Esophagus (tissue), 2 donors: Measurements from ENCODE around the gene ANXA6. TPM values are rescaled to one million over a fixed set of nuclear protein-coding genes. Genes with fewer than 3 reads are reported as not detected.

ENCODE experiments used
- H3K27ac ChIP-seq, 2 donors: one replicate each; pipeline ENCODE4 v1.5.1; 2013; ENCODE audit warnings: low read depth in 2 of 2, mild to moderate bottlenecking in 2 of 2, inconsistent platforms in 1 of 2, low read length in 1 of 2, moderate library complexity in 1 of 2
- H3K27me3 ChIP-seq, 2 donors: one replicate each; pipeline ENCODE4 v1.6.1; 2013; ENCODE audit warnings: low read length in 2 of 2, control low read depth in 1 of 2, mild to moderate bottlenecking in 1 of 2; ENCODE audit not compliant: insufficient read depth in 2 of 2, control insufficient read depth in 1 of 2
- H3K36me3 ChIP-seq, 2 donors: one replicate each; pipeline ENCODE4 v1.6.1; 2013; ENCODE audit warnings: low read length in 1 of 2; ENCODE audit not compliant: control insufficient read depth in 2 of 2, insufficient read depth in 2 of 2
- H3K4me1 ChIP-seq, 2 donors: one replicate each; pipeline ENCODE4 v1.6.1; 2013; ENCODE audit warnings: low read length in 1 of 2; ENCODE audit not compliant: control insufficient read depth in 2 of 2, insufficient read depth in 2 of 2
- H3K4me3 ChIP-seq, 2 donors: one replicate each; pipeline ENCODE4 v1.5.1; 2013; ENCODE audit warnings: low read length in 2 of 2, mild to moderate bottlenecking in 2 of 2, low read depth in 1 of 2, moderate library complexity in 1 of 2
- H3K9me3 ChIP-seq, 2 donors: one replicate each; pipeline ENCODE4 v1.6.1; 2013; ENCODE audit warnings: mild to moderate bottlenecking in 2 of 2, low read depth in 1 of 2, low read length in 1 of 2, moderate library complexity in 1 of 2; ENCODE audit not compliant: control insufficient read depth in 2 of 2, insufficient read depth in 1 of 2
- WGBS, 2 donors: extraction: QIAGEN DNeasy Blood & Tissue Kit; methylation state at CpG; one replicate each; pipeline ENCODE4 v1.1.7; 2013; 5-methylcytosine and 5-hydroxymethylcytosine counted together
- polyA plus RNA-seq, 2 donors: library from polyadenylated mRNA; stranded (reverse); fragments of 200-250 nt; gene quantifications; one replicate each; pipeline ENCODE4 v1.2.3, GENCODE V29; 2013
- donor health status: healthy with polysubstance abuse.
- donor health status: Bipolar disorder and iron deficiency.

The ANXA6 gene
- polyA plus RNA-seq, 2 donors: 10.7 to 23.2 TPM

DNA sequence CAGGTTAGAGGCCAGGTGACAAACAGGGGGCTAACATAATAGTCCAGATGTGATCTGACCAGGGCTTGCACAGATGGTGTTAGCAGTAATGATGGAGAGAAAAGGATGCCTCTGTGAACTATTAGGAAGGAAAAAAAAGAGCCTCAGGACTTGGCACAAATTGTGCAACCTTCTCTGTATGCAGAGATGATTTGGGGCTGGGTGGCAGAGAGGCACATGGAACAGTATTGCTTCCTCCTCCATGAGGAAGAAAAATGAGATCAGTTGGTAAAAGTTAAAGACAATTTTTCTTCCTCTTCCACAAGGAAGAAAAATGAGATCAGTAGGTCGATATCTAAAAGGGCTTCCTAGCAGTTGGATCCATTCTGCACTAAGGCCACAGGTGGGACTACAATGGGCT lies 13.9 kb upstream of the ANXA6 start:
- WGBS, 2 donors: 68 to 74% methylated on average over 1 of the region's 1 CpG
- H3K27me3 ChIP-seq: no peaks in the 10 kb centered on the region

DNA sequence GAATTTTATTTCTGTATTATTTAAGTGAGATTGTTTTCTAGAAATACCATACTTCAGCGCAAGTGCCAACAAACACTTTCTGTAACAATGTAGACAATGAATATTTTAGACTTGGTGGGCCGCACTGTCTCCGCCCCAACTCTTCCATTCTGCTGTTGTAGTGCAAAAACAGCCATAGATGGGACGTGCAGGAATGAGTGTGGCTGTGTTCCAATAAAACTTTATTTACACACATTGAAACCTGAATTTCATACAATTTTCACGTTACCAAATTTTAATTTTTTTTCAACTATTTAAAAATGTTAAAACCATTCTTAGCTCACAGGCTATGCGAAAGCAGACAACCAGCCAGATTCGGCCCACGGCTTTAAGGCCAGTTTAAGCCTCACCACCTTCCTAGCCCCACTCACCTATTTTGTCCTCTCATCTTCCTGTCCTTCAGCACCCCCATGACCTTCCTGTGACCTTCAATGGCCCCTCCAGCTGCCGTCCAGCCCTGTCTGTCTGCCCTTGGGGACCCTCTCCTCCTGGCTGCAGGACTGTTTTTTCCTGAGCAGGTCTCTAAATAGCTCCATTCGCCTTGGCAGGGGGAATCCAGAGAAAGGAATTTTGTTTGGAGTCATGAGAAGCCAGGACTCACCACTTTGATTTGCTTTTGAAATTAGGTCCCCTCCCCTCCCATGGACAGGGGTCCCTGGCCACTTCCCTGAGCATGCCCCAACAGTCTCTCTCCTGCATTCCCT lies 11.2 kb upstream of the ANXA6 start:
- Histone ChIP-seq H3K27me3 (no peaks in the 10 kb centered on the region), H3K9me3 (no peaks in the 10 kb centered on the region), H3K4me3 (no peak overlapping the region), H3K27ac (no peak overlapping the region), H3K4me1 (peaks cover 0 to 2% of the 10 kb centered on the region in 2 donors), H3K36me3 (no peaks in the 10 kb centered on the region)
- 68 to 83% methylated on average over 10 of the region's 10 CpGs for whole genome bisulfite sequencing, 2 donors

More for the DNA sequence above, 13.9 kb upstream of the ANXA6 start:
- Histone ChIP-seq H3K4me1 (peaks cover 0 to 3% of the 10 kb centered on the region in 2 donors), H3K4me3 (no peak overlapping the region), H3K27ac (no peak overlapping the region), H3K9me3 (no peaks in the 10 kb centered on the region), H3K36me3 (no peaks in the 10 kb centered on the region)

DNA sequence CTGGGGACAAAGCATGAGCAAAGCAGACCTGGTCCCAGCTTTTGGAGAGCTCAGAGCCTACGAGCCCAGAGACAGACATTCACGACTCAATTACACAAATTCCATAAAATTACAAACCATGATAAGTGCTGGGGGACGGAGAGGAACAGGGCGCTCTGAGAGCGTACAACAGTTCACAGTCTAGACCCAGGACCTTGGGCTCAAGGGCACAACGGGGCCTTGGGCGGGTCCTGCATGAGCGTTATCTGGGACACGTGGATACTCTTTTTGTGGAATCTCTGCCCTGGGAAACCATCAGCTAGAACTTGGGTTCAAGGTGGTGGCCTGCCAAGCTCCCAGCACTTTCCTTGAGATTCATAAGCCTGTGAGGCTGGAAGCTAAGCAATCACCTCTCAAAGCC lies 9.4 kb upstream of the ANXA6 start:
- Histone ChIP-seq H3K36me3 (no peaks in the 10 kb centered on the region), H3K4me1 (no peaks in the 10 kb centered on the region), H3K4me3 (no peak overlapping the region), H3K9me3 (no peaks in the 10 kb centered on the region), H3K27me3 (no peaks in the 10 kb centered on the region), H3K27ac (no peak overlapping the region)
- WGBS, 2 donors: 85 to 89% methylated on average over 9 of the region's 9 CpGs

DNA sequence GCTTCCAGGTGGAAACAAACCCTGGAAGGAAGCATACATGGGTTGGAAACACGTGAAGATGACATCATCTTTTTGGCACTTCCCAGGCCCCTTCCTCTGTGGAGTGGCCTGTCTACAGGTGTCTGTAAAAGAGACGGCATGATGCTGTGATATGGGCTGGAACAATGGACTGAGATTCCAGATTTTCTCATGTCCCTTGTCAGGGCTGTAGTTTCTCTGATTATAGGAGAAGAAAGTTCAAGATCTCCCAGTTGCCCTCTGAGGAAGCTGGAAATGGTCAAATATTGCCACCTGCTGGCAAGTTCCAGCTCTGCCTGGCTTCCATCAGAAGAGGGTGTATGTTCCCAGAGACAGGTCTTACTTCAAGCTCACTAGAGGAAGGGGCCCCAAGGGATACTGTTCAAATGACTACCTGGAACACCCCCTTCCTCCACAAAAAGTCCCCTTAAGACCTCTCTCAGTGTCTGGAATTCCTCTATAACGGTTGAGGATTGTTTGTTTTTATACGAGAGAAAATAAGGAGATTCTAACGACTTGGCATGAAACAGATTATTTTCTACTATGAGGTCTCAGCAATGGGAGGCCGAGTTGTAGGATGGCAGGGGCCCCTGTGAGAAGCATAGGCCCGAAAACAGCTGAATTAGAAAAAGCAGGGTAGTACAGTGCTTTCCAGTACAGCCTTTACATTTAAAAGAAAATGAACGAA lies 7.3 kb upstream of the ANXA6 start:
- Histone ChIP-seq H3K9me3 (no peaks in the 10 kb centered on the region), H3K4me3 (no peak overlapping the region), H3K27me3 (no peaks in the 10 kb centered on the region), H3K27ac (no peak overlapping the region), H3K4me1 (no peaks in the 10 kb centered on the region), H3K36me3 (no peaks in the 10 kb centered on the region)
- WGBS, 2 donors: 35 to 39% methylated on average over 8 of the region's 8 CpGs

- Histone ChIP-seq H3K9me3 (no peaks in the 10 kb centered on the region), H3K4me3 (no peak overlapping the region), H3K27me3 (no peaks in the 10 kb centered on the region), H3K36me3 (no peaks in the 10 kb centered on the region), H3K4me1 (no peaks in the 10 kb centered on the region), H3K27ac (no peak overlapping the region)
- 44 to 50% methylated on average over 1 of the region's 1 CpG for WGBS, 2 donors
Observed at GRCh38 chr5:151162776-151163175, 5.2 kb upstream of the ANXA6 start.

GRCh38 chr5:151159649-151160373 lies 2.2 kb upstream of the ANXA6 start:
- no peak overlapping the region for H3K4me3 ChIP-seq
- no peak overlapping the region for H3K27ac ChIP-seq
- no peaks in the 10 kb centered on the region for H3K9me3 ChIP-seq
- peaks cover 0 to 4% of the 10 kb centered on the region in 2 donors for H3K4me1 ChIP-seq
- WGBS, 2 donors: 86 to 87% methylated on average over 9 of the region's 9 CpGs
- no peaks in the 10 kb centered on the region for H3K36me3 ChIP-seq
- H3K27me3 ChIP-seq: no peaks in the 10 kb centered on the region

GRCh38 chr5:151158287-151158661 lies 695 bp upstream of the ANXA6 start:
- WGBS, 2 donors: 15 to 17% methylated on average over 6 of the region's 6 CpGs
- H3K4me1 ChIP-seq: peaks cover 0 to 4% of the 10 kb centered on the region in 2 donors
- peak overlapping the region; percentile 44 to 65 for H3K4me3 ChIP-seq

DNA sequence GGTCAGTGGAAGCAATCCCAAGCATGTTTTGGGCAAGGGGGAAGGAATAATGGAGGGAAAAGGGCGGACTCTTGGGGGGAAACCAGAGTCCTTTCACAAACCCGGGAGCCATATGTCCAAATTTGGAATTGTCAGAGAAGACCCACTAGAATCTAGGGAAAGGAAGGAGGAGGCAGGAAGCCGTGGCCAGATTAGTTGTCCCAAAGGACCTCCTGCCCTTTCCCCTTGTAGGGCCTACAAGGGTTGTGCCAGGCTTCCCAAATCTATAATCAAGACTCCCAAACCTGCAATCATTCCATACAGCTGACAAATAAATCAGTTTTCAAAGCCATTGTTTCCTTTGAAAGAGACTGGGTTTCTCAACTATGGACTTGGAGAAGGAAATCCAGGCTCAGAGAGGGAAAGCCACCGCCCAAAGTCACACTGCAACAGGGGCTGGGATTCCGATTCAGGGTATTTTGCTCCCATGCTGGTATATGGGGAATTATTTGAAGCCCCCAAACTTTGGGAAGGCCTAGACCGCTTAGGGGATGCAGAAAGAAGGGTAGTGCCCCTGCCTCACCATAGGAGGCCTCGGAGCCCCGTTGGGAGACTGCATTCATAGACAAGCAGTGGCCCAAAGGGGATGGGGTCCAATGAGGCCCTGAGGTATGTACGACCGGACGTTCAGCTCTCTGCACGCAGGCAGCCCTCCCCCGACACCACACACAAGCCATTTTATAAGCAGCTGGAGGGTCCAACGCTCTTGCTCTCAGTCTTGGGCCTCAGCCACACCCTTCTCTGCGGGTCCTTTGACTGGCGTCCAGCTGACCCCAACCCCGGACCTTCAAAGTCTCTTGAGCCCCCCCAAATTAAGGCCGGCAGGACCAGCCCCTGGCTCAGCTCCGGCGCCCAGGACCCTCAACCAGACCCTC lies 815 bp downstream of the ANXA6 start:
- H3K4me3 ChIP-seq: peak overlapping the region; percentile 44 to 65
- H3K4me1 ChIP-seq: peaks cover 0 to 4% of the 10 kb centered on the region in 2 donors
- no peaks in the 10 kb centered on the region for H3K27me3 ChIP-seq
- peak overlapping the region; percentile 83 for H3K27ac ChIP-seq
- no peaks in the 10 kb centered on the region for H3K36me3 ChIP-seq
- no peaks in the 10 kb centered on the region for H3K9me3 ChIP-seq
- 25 to 32% methylated on average over 20 of the region's 20 CpGs for WGBS, 2 donors

More at GRCh38 chr5:151158287-151158661, 695 bp upstream of the ANXA6 start:
- Histone ChIP-seq H3K36me3 (no peaks in the 10 kb centered on the region), H3K9me3 (no peaks in the 10 kb centered on the region), H3K27ac (peak overlapping the region; percentile 83), H3K27me3 (no peaks in the 10 kb centered on the region)
